HEK293 (cell line): ENCODE data around the gene CBX7.

Source experiments
- CTCF ChIA-PET: fragments of 350-600 bp; formaldehyde crosslinking; extraction: SDS; loops from one replicate; lab custom pipeline; 2021; ENCODE audit warnings: antibody characterized with exemption; lab: Yijun Ruan, JAX
- POLR2A ChIA-PET: fragments of 300-600 bp; formaldehyde crosslinking; extraction: SDS; loops from one replicate; lab custom pipeline; 2020; ENCODE audit warnings: antibody characterized with exemption, inconsistent platforms; lab: Yijun Ruan, JAX
- H3K27ac ChIP-seq: fragments of 200-500 bp; sonication (Bioruptor generic); 2 replicates; pipeline ENCODE4 v1.5.1; 2014; ENCODE audit warnings: low read depth, low read length, control low read depth, inconsistent platforms; ENCODE audit errors: extremely low read depth
- H3K36me3 ChIP-seq, 2 experiments: fragments of 200-500 bp in 1 of 2; sonication (Bioruptor generic) in 1 of 2; 1 replicate in 1 of 2; 2 replicates in 1 of 2; pipeline ENCODE4 v1.5.1; 2014 to 2017; ENCODE audit warnings: inconsistent platforms in 2 of 2, low read length in 2 of 2; ENCODE audit not compliant: control insufficient read depth in 2 of 2, insufficient read depth in 1 of 2
- H3K4me1 ChIP-seq: fragments of 200-500 bp; sonication (Bioruptor generic); 2 replicates; pipeline ENCODE4 v1.5.1; 2014; ENCODE audit warnings: mild to moderate bottlenecking, low read length, inconsistent platforms; ENCODE audit not compliant: control insufficient read depth, insufficient read depth
- H3K4me3 ChIP-seq: 2 replicates; pipeline ENCODE4 v1.5.1; 2011; ENCODE audit warnings: low read depth, mild to moderate bottlenecking, control low read depth, low read length, moderate library complexity
- H3K9me3 ChIP-seq: fragments of 200-500 bp; sonication (Bioruptor generic); 2 replicates; pipeline ENCODE4 v1.5.1; 2014; ENCODE audit warnings: low read depth, low read length, inconsistent platforms; ENCODE audit not compliant: control insufficient read depth, insufficient read depth
- BCL11A ChIP-seq: fragments of 450-650 bp; formaldehyde crosslinking; IDR thresholded peaks from 2 replicates; pipeline ENCODE4 v1.5.1; 2016; ENCODE audit warnings: low read depth, missing biosample characterization, missing genetic modification characterization
- BCL6B ChIP-seq: fragments of 450-650 bp; formaldehyde crosslinking; IDR thresholded peaks from 2 replicates; pipeline ENCODE4 v1.5.1; 2017; ENCODE audit warnings: missing biosample characterization, missing genetic modification characterization
- GLIS1 ChIP-seq: fragments of 450-650 bp; formaldehyde crosslinking; IDR thresholded peaks from 2 replicates; pipeline ENCODE4 v1.5.1; 2016; ENCODE audit warnings: missing biosample characterization, missing genetic modification characterization
- GLIS2 ChIP-seq: fragments of 450-650 bp; formaldehyde crosslinking; IDR thresholded peaks from 2 replicates; pipeline ENCODE4 v1.5.1; 2016; ENCODE audit warnings: missing biosample characterization, missing genetic modification characterization
- IKZF3 ChIP-seq: fragments of 450-650 bp; IDR thresholded peaks from 2 replicates; pipeline ENCODE4 v1.5.0; 2018; ENCODE audit warnings: missing biosample characterization, mild to moderate bottlenecking, missing genetic modification characterization, moderate library complexity
- MEIS1 ChIP-seq: sonication (generic); formaldehyde crosslinking; IDR thresholded peaks from 2 replicates; pipeline ENCODE4 v1.8.1; 2022; ENCODE audit warnings: missing genetic modification reagents, mild to moderate bottlenecking, borderline replicate concordance
- PATZ1 ChIP-seq: fragments of 450-650 bp; formaldehyde crosslinking; IDR thresholded peaks from 2 replicates; pipeline ENCODE4 v1.5.1; 2016; ENCODE audit warnings: missing biosample characterization, missing genetic modification characterization
- SETDB1 ChIP-seq: IDR thresholded peaks from one replicate; pipeline ENCODE4 v1.6.1; 2017; ENCODE audit warnings: mild to moderate bottlenecking, low read length, moderate library complexity, mixed read lengths; ENCODE audit not compliant: insufficient read length
- SP2 ChIP-seq: fragments of 450-650 bp; formaldehyde crosslinking; IDR thresholded peaks from 2 replicates; pipeline ENCODE4 v1.5.1; 2016; ENCODE audit warnings: missing biosample characterization, missing genetic modification characterization
- ZBTB17 ChIP-seq: fragments of 450-650 bp; formaldehyde crosslinking; IDR thresholded peaks from 2 replicates; pipeline ENCODE4 v1.5.1; 2016; ENCODE audit warnings: missing biosample characterization, missing genetic modification characterization
- ZBTB20 ChIP-seq: fragments of 450-650 bp; formaldehyde crosslinking; IDR thresholded peaks from 2 replicates; pipeline ENCODE4 v1.5.1; 2016; ENCODE audit warnings: missing biosample characterization, missing genetic modification characterization
- ZBTB48 ChIP-seq: fragments of 450-650 bp; formaldehyde crosslinking; IDR thresholded peaks from 2 replicates; pipeline ENCODE4 v1.5.1; 2016; ENCODE audit warnings: missing biosample characterization, missing genetic modification characterization
- ZBTB8A ChIP-seq: fragments of 450-650 bp; formaldehyde crosslinking; IDR thresholded peaks from 2 replicates; pipeline ENCODE4 v1.5.1; 2016; ENCODE audit warnings: missing biosample characterization, missing genetic modification characterization
- ZFP69B ChIP-seq: fragments of 450-650 bp; formaldehyde crosslinking; IDR thresholded peaks from 2 replicates; pipeline ENCODE4 v1.5.1; 2016; ENCODE audit warnings: missing biosample characterization, missing genetic modification characterization
- ZIC2 ChIP-seq: fragments of 450-650 bp; formaldehyde crosslinking; IDR thresholded peaks from 2 replicates; pipeline ENCODE4 v1.5.1; 2016; ENCODE audit warnings: missing biosample characterization, missing genetic modification characterization
- ZNF341 ChIP-seq: fragments of 450-650 bp; formaldehyde crosslinking; IDR thresholded peaks from 2 replicates; pipeline ENCODE4; 2016; ENCODE audit warnings: low read depth, missing biosample characterization, missing genetic modification characterization
- ZNF449 ChIP-seq: fragments of 450-650 bp; formaldehyde crosslinking; IDR thresholded peaks from 2 replicates; pipeline ENCODE4 v1.5.1; 2017; ENCODE audit warnings: missing biosample characterization, mild to moderate bottlenecking, missing genetic modification characterization, moderate library complexity
- ZNF510 ChIP-seq: fragments of 450-650 bp; formaldehyde crosslinking; IDR thresholded peaks from 2 replicates; pipeline ENCODE4 v1.5.1; 2018; ENCODE audit warnings: mild to moderate bottlenecking, missing genetic modification characterization, missing biosample characterization; ENCODE audit not compliant: insufficient replicate concordance
- ZSCAN4 ChIP-seq: fragments of 450-650 bp; formaldehyde crosslinking; IDR thresholded peaks from 2 replicates; pipeline ENCODE4 v1.5.1; 2017; ENCODE audit warnings: missing biosample characterization, missing genetic modification characterization

Gene CBX7

GRCh38 chr22:39087881-39088684 lies 64.4 kb downstream of the CBX7 start:
- CTCF ChIA-PET = interaction anchor here (0.7 kb wide), 1 partner anchor 113 kb away, joined by 5 read pairs; no protein-coding TSS in a partner anchor
- POLR2A ChIA-PET = interaction anchor here (0.6 kb wide), 1 partner anchor 432 kb away, joined by 5 read pairs; the partner anchor contains the start of gene ATF4
- H3K27ac ChIP-seq = 0 out of 2 replicates have a peak overlapping the region, but pooled peaks have one; percentile 46

More at GRCh38 chr22:39087881-39088684, 64.4 kb downstream of the CBX7 start:
- Histone ChIP-seq H3K36me3 (no peaks in the 10 kb centered on the region), H3K9me3 (no peaks in the 10 kb centered on the region), H3K4me1 (0 out of 2 replicates have a peak, but pooled peaks cover 2% of the 10 kb centered on the region), H3K4me3 (no peak overlapping the region)
- peak; percentile 45; the same call in 1 of the 2 replicates for TF ChIP-seq BCL11A (tag by site-specific recombination)
- TF ChIP-seq ZNF510 (tag by site-specific recombination) = no peak
- TF ChIP-seq ZBTB8A (tag by site-specific recombination) = 0 out of 2 replicates have a peak, but pooled peaks have one; percentile 12
- TF ChIP-seq ZBTB48 (tag by site-specific recombination) = 0 out of 2 replicates have a peak, but pooled peaks have one; percentile 22
- TF ChIP-seq MEIS1 (CRISPR knock-in tag) = no peak
- no peak for TF ChIP-seq SETDB1
- no peak for TF ChIP-seq BCL6B
- TF ChIP-seq ZIC2 = peak; percentile 8; the same call in 1 of the 2 replicates
- 0 out of 2 replicates have a peak, but pooled peaks have one; percentile 18 for TF ChIP-seq ZFP69B (tag by site-specific recombination)
- TF ChIP-seq SP2 (tag by site-specific recombination) = peak; percentile 30; the same call in 1 of the 2 replicates
- TF ChIP-seq PATZ1 (tag by site-specific recombination) = 0 out of 2 replicates have a peak, but pooled peaks have one; percentile 43
- 0 out of 2 replicates have a peak, but pooled peaks have one; percentile 22 for TF ChIP-seq GLIS2 (tag by site-specific recombination)
- peak; percentile 13; the same call in 1 of the 2 replicates for TF ChIP-seq ZBTB17 (tag by site-specific recombination)
- TF ChIP-seq GLIS1 = peak; percentile 57
- no peak for TF ChIP-seq IKZF3 (tag by site-specific recombination)
- TF ChIP-seq ZBTB20 (tag by site-specific recombination) = peak; percentile 21
- TF ChIP-seq ZSCAN4 (tag by site-specific recombination) = peak; percentile 51; the same call in 1 of the 2 replicates
- TF ChIP-seq ZNF449 (tag by site-specific recombination) = peak; percentile 34; the same call in 1 of the 2 replicates
- TF ChIP-seq ZNF341 (tag by site-specific recombination) = peak; percentile 30; the same call in 1 of the 2 replicates
